ENCODE measurements around the gene LRRK1.

Gene LRRK1

GRCh38 chr15:101060576-101061551 is 141.7 kb downstream of the LRRK1 start:
- no peak for TF ChIP-seq TAF1 (IDR thresholded peaks at IDR 0.05; ENCODE audit: borderline replicate concordance, insufficient read depth, low read length)
- no peak for TF ChIP-seq SIN3A (IDR thresholded peaks at IDR 0.05; ENCODE audit: borderline replicate concordance, insufficient read depth, low read length)
- TF ChIP-seq POLR2AphosphoS5 (IDR thresholded peaks at IDR 0.05; ENCODE audit: low read depth, low read length): no peak
- no peak for TF ChIP-seq FOXP2 (optimal IDR thresholded peaks at IDR 0.05; ENCODE audit: borderline replicate concordance, extremely low read depth, extremely low read length, insufficient read depth)
- TF ChIP-seq, protein P1, sequence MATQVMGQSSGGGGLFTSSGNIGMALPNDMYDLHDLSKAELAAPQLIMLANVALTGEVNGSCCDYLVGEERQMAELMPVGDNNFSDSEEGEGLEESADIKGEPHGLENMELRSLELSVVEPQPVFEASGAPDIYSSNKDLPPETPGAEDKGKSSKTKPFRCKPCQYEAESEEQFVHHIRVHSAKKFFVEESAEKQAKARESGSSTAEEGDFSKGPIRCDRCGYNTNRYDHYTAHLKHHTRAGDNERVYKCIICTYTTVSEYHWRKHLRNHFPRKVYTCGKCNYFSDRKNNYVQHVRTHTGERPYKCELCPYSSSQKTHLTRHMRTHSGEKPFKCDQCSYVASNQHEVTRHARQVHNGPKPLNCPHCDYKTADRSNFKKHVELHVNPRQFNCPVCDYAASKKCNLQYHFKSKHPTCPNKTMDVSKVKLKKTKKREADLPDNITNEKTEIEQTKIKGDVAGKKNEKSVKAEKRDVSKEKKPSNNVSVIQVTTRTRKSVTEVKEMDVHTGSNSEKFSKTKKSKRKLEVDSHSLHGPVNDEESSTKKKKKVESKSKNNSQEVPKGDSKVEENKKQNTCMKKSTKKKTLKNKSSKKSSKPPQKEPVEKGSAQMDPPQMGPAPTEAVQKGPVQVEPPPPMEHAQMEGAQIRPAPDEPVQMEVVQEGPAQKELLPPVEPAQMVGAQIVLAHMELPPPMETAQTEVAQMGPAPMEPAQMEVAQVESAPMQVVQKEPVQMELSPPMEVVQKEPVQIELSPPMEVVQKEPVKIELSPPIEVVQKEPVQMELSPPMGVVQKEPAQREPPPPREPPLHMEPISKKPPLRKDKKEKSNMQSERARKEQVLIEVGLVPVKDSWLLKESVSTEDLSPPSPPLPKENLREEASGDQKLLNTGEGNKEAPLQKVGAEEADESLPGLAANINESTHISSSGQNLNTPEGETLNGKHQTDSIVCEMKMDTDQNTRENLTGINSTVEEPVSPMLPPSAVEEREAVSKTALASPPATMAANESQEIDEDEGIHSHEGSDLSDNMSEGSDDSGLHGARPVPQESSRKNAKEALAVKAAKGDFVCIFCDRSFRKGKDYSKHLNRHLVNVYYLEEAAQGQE (IDR thresholded peaks at IDR 0.05; ENCODE audit: insufficient read depth in 1 of 2, low read depth in 2 of 2, low read length in 2 of 2): no peak

- TF ChIP-seq SIN3A (IDR thresholded peaks at IDR 0.05; ENCODE audit: borderline replicate concordance, insufficient read depth, low read length) (no peak), POLR2AphosphoS5 (IDR thresholded peaks at IDR 0.05; ENCODE audit: low read depth, low read length) (no peak), TAF1 (IDR thresholded peaks at IDR 0.05; ENCODE audit: borderline replicate concordance, insufficient read depth, low read length) (no peak), FOXP2 (optimal IDR thresholded peaks at IDR 0.05; ENCODE audit: borderline replicate concordance, extremely low read depth, extremely low read length, insufficient read depth) (no peak)
- TF ChIP-seq, protein P1 (IDR thresholded peaks at IDR 0.05; ENCODE audit: insufficient read depth in 1 of 2, low read depth in 2 of 2, low read length in 2 of 2): no peak
Measured at GRCh38 chr15:101062063-101062462, 142.9 kb downstream of the LRRK1 start.

GRCh38 chr15:101062471-101063171 is 143.5 kb downstream of the LRRK1 start:
- TF ChIP-seq, protein P1 (IDR thresholded peaks at IDR 0.05; ENCODE audit: insufficient read depth in 1 of 2, low read depth in 2 of 2, low read length in 2 of 2): no peak
- TF ChIP-seq POLR2AphosphoS5 (IDR thresholded peaks at IDR 0.05; ENCODE audit: low read depth, low read length) (no peak), TAF1 (IDR thresholded peaks at IDR 0.05; ENCODE audit: borderline replicate concordance, insufficient read depth, low read length) (no peak), SIN3A (IDR thresholded peaks at IDR 0.05; ENCODE audit: borderline replicate concordance, insufficient read depth, low read length) (no peak), FOXP2 (optimal IDR thresholded peaks at IDR 0.05; ENCODE audit: borderline replicate concordance, extremely low read depth, extremely low read length, insufficient read depth) (no peak)

GRCh38 chr15:101063212-101063611 is 144.1 kb downstream of the LRRK1 start:
- TF ChIP-seq POLR2AphosphoS5 (IDR thresholded peaks at IDR 0.05; ENCODE audit: low read depth, low read length) (no peak), TAF1 (IDR thresholded peaks at IDR 0.05; ENCODE audit: borderline replicate concordance, insufficient read depth, low read length) (no peak), SIN3A (IDR thresholded peaks at IDR 0.05; ENCODE audit: borderline replicate concordance, insufficient read depth, low read length) (no peak), FOXP2 (optimal IDR thresholded peaks at IDR 0.05; ENCODE audit: borderline replicate concordance, extremely low read depth, extremely low read length, insufficient read depth) (no peak)
- TF ChIP-seq, protein P1 (IDR thresholded peaks at IDR 0.05; ENCODE audit: insufficient read depth in 1 of 2, low read depth in 2 of 2, low read length in 2 of 2): no peak
